ENCODE measurements around the gene IRGC.

IRGC gene

DNA sequence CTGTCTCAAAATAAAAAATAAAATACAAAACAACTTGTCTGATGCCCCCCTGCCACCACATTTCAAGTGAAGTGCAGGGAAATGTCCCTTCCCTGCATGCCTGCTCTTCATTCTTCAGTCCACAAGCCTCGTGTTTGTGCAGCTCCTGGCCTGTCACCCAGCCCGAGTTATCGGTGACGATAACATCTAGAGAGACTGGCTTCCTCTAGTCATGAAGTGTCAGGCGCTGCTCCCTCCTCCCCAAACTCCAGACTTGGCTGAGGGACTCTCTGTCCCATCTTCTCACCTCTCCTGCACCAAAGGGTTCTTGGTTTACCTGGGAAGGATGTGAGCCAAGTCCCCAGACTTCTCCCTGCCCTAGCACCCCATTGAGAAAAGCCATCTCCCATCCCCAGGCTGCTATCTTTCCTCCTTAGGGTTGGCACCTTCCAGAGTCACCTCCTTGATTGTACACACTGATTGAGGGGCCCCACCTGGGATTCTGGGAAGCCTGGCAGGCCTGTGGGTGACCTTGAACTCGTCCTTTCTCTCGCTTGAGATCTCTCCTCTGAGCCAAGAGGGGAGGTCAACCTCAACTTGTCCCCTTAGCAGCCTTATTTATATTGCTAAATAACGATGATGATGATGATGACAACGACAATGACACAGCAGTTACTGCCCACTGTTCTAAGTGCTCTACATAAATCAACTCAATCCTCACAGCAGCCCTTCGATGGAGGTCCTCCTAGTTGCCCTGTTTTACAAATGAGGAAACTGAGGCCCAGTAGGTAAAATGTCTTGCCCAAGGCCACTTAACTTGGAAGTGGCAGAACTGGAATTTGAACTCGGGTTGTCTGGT is 32.8 kb upstream of the IRGC start:
- H3K79me2 ChIP-seq (ENCODE audit: insufficient read depth, low read length) = no peaks in the 10 kb centered on the region
- no peak overlapping the region for H2AFZ ChIP-seq (ENCODE audit: low read length)
- no peaks in the 10 kb centered on the region for H3K36me3 ChIP-seq (ENCODE audit: insufficient read depth, low read length)
- no peak overlapping the region for H3K4me2 ChIP-seq (ENCODE audit: low read length)
- no peaks in the 10 kb centered on the region for H3K4me1 ChIP-seq (ENCODE audit: insufficient read depth, low read length, severe bottlenecking)
- no peaks in the 10 kb centered on the region for H3K27me3 ChIP-seq (ENCODE audit: insufficient read depth, low read length)
- H3F3A ChIP-seq (ENCODE audit: insufficient read depth, low read length) = no peaks in the 10 kb centered on the region
- H3K9ac ChIP-seq (ENCODE audit: low read length) = no peak overlapping the region
- no peak overlapping the region for H3K4me3 ChIP-seq (ENCODE audit: low read depth, low read length, poor library complexity, severe bottlenecking)
- no peaks in the 10 kb centered on the region for H4K20me1 ChIP-seq (ENCODE audit: insufficient read depth, low read length)
- no peak overlapping the region for H3K27ac ChIP-seq (ENCODE audit: low read depth, low read length, poor library complexity, severe bottlenecking)
- no peaks in the 10 kb centered on the region for H3K9me3 ChIP-seq (ENCODE audit: low read length)
- no peaks in the 10 kb centered on the region for H3K9me2 ChIP-seq (ENCODE audit: low read depth, low read length)
- TF ChIP-seq, protein P1, sequence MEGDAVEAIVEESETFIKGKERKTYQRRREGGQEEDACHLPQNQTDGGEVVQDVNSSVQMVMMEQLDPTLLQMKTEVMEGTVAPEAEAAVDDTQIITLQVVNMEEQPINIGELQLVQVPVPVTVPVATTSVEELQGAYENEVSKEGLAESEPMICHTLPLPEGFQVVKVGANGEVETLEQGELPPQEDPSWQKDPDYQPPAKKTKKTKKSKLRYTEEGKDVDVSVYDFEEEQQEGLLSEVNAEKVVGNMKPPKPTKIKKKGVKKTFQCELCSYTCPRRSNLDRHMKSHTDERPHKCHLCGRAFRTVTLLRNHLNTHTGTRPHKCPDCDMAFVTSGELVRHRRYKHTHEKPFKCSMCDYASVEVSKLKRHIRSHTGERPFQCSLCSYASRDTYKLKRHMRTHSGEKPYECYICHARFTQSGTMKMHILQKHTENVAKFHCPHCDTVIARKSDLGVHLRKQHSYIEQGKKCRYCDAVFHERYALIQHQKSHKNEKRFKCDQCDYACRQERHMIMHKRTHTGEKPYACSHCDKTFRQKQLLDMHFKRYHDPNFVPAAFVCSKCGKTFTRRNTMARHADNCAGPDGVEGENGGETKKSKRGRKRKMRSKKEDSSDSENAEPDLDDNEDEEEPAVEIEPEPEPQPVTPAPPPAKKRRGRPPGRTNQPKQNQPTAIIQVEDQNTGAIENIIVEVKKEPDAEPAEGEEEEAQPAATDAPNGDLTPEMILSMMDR (IDR thresholded peaks at IDR 0.05; ENCODE audit: low read length) = no peak
- TF ChIP-seq EZH2 (IDR thresholded peaks at IDR 0.05; ENCODE audit: borderline replicate concordance, low read length) = no peak

DNA sequence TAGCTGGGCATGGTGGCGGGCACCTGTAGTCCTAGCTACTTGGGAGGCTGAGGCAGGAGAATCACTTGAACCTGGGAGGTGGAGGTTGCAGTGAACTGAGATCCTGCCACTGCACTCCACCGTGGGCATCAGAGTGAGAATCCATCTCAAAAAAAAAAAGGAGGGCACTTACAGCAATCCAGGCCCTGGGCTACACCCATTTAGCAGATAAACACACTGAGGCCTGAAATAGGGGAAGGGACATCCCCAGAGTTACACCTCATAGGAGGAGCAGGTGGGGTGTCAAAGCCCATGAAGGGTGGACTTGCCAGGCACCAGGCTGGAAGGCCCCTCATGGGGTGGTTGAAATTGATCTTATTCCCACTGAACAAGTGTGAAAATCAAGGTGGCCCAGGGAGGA is 32.0 kb upstream of the IRGC start:
- TF ChIP-seq EZH2 (IDR thresholded peaks at IDR 0.05; ENCODE audit: borderline replicate concordance, low read length) = no peak
- TF ChIP-seq, protein P1 (IDR thresholded peaks at IDR 0.05; ENCODE audit: low read length) = no peak
- H3K9me2 ChIP-seq (ENCODE audit: low read depth, low read length) = no peaks in the 10 kb centered on the region
- H3K79me2 ChIP-seq (ENCODE audit: insufficient read depth, low read length) = no peaks in the 10 kb centered on the region
- no peak overlapping the region for H3K4me3 ChIP-seq (ENCODE audit: low read depth, low read length, poor library complexity, severe bottlenecking)
- H2AFZ ChIP-seq (ENCODE audit: low read length) = no peak overlapping the region
- no peak overlapping the region for H3K4me2 ChIP-seq (ENCODE audit: low read length)
- no peaks in the 10 kb centered on the region for H3K4me1 ChIP-seq (ENCODE audit: insufficient read depth, low read length, severe bottlenecking)
- H3K27me3 ChIP-seq (ENCODE audit: insufficient read depth, low read length) = no peaks in the 10 kb centered on the region
- no peak overlapping the region for H3K27ac ChIP-seq (ENCODE audit: low read depth, low read length, poor library complexity, severe bottlenecking)
- H4K20me1 ChIP-seq (ENCODE audit: insufficient read depth, low read length) = no peaks in the 10 kb centered on the region
- H3K9me3 ChIP-seq (ENCODE audit: low read length) = no peaks in the 10 kb centered on the region
- H3K36me3 ChIP-seq (ENCODE audit: insufficient read depth, low read length) = no peaks in the 10 kb centered on the region
- no peaks in the 10 kb centered on the region for H3F3A ChIP-seq (ENCODE audit: insufficient read depth, low read length)
- H3K9ac ChIP-seq (ENCODE audit: low read length) = no peak overlapping the region

DNA sequence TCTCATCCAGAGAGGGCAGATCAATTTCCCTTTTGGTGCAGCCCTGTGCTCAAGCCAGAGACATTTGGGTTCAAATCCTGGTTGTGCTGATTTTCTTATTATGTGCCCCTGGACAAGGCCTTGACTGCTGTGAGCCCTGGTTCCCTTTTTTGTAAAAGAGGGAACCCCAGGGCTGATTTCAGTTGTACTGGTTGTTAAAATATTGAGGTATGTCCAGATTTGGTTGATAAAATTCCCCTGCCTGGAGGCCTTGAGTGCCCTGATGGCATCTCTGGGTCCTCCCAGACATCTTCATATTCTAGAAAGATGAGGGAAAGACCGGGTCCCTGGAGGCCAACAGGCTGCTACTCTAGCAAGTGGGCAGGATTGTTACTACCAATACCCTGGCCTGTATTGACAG is 31.6 kb upstream of the IRGC start:
- Histone ChIP-seq H3K27me3 (ENCODE audit: insufficient read depth, low read length) (no peaks in the 10 kb centered on the region), H3K4me2 (ENCODE audit: low read length) (no peak overlapping the region), H4K20me1 (ENCODE audit: insufficient read depth, low read length) (no peaks in the 10 kb centered on the region), H3F3A (ENCODE audit: insufficient read depth, low read length) (no peaks in the 10 kb centered on the region), H2AFZ (ENCODE audit: low read length) (no peak overlapping the region), H3K9me3 (ENCODE audit: low read length) (no peaks in the 10 kb centered on the region), H3K4me3 (ENCODE audit: low read depth, low read length, poor library complexity, severe bottlenecking) (no peak overlapping the region), H3K9me2 (ENCODE audit: low read depth, low read length) (no peaks in the 10 kb centered on the region), H3K79me2 (ENCODE audit: insufficient read depth, low read length) (no peaks in the 10 kb centered on the region), H3K36me3 (ENCODE audit: insufficient read depth, low read length) (no peaks in the 10 kb centered on the region), H3K9ac (ENCODE audit: low read length) (no peak overlapping the region), H3K4me1 (ENCODE audit: insufficient read depth, low read length, severe bottlenecking) (no peaks in the 10 kb centered on the region), H3K27ac (ENCODE audit: low read depth, low read length, poor library complexity, severe bottlenecking) (no peak overlapping the region)
- TF ChIP-seq, protein P1 (IDR thresholded peaks at IDR 0.05; ENCODE audit: low read length) = no peak
- TF ChIP-seq EZH2 (IDR thresholded peaks at IDR 0.05; ENCODE audit: borderline replicate concordance, low read length) = no peak

All from OCI-LY1 (cell line).